ENCODE results near the gene LST1. TPM values are rescaled to one million over a fixed set of nuclear protein-coding genes. Genes with fewer than 3 reads are reported as not detected.
A peak's percentile ranks its signal among the peaks of the same experiment; 100 is the strongest.

Gene LST1
- total and polyA plus RNA-seq, 2 of the 4 experiments (the other 2 are of a cell fraction) = not detected

GRCh38 chr6:31540640-31541039 is 45.4 kb upstream of the LST1 start:
- peak overlapping the region; percentile 99 for H3K56ac ChIP-seq (ENCODE audit: extremely low read depth, insufficient read depth, low read length)
- peak overlapping the region; percentile 72 for H3K4me3 ChIP-seq (ENCODE audit: insufficient read depth, low read depth, low read length)
- H3K4me2 ChIP-seq (ENCODE audit: low read depth, low read length) = peak overlapping the region; percentile 85
- H3K4me1 ChIP-seq (ENCODE audit: control insufficient read depth, insufficient read depth, low read length) = peaks cover 10% of the 10 kb centered on the region
- H3K79me1 ChIP-seq (ENCODE audit: low read depth in 1 of 2, low read length in 2 of 2) = peaks cover 17 to 55% of the 10 kb centered on the region in 2 experiments
- no peak overlapping the region for H2BK15ac ChIP-seq (ENCODE audit: low read depth, low read length)
- CTCF ChIA-PET = interaction anchor here (1.0 to 1.1 kb wide), 2 partner anchors 8 to 55 kb away, joined by 3 read pairs; no protein-coding TSS in a partner anchor
- H4K20me1 ChIP-seq (ENCODE audit: insufficient read depth, low read length) = peaks cover 61% of the 10 kb centered on the region
- TF ChIP-seq CEBPB (IDR thresholded peaks at IDR 0.05; ENCODE audit: low read depth, low read length) (no peak), MXI1 (IDR thresholded peaks at IDR 0.05; ENCODE audit: borderline replicate concordance, low read depth, low read length) (no peak), ELK1 (IDR thresholded peaks at IDR 0.05; ENCODE audit: borderline replicate concordance, low read depth, low read length) (no peak), MAFK (IDR thresholded peaks at IDR 0.05; ENCODE audit: low read depth, low read length) (no peak), NFE2L2 (IDR thresholded peaks at IDR 0.05; ENCODE audit: low read depth, low read length) (no peak), RAD21 (IDR thresholded peaks at IDR 0.05; ENCODE audit: low read length) (no peak), RFX5 (IDR thresholded peaks at IDR 0.05; ENCODE audit: low read depth, low read length) (no peak), FOS (IDR thresholded peaks at IDR 0.05; ENCODE audit: low read depth, low read length) (no peak), SMC3 (IDR thresholded peaks at IDR 0.05; ENCODE audit: low read depth, low read length) (no peak), USF2 (IDR thresholded peaks at IDR 0.05; ENCODE audit: low read depth, low read length) (no peak), CTCF (conservative IDR thresholded peaks at IDR 0.05; ENCODE audit: low read depth, low read length) (no peak), RCOR1 (IDR thresholded peaks at IDR 0.05; ENCODE audit: insufficient replicate concordance, low read length) (no peak), MAZ (IDR thresholded peaks at IDR 0.05; ENCODE audit: borderline replicate concordance, low read depth, low read length) (no peak), BHLHE40 (IDR thresholded peaks at IDR 0.05; ENCODE audit: low read depth, low read length) (no peak)
- no peaks in the 10 kb centered on the region for H3K27me3 ChIP-seq (ENCODE audit: control insufficient read depth, insufficient read depth, low read length)
- peak overlapping the region; percentile 87 to 99; a peak in 3 of 4 replicates for H4K8ac ChIP-seq (ENCODE audit: low read depth in 2 of 2, low read length in 2 of 2)
- no peak for ATAC-seq (ENCODE audit: low read depth)
- peak overlapping the region; percentile 96 for H3K4ac ChIP-seq (ENCODE audit: low read depth, low read length)
- H3K36me3 ChIP-seq (ENCODE audit: control insufficient read depth, insufficient read depth, low read length) = peaks cover 35% of the 10 kb centered on the region
- H2AFZ ChIP-seq (replicated peaks; ENCODE audit: low read length, poor library complexity) = no peak overlapping the region
- H3K14ac ChIP-seq (replicated peaks; ENCODE audit: low read depth, low read length) = peak overlapping the region; percentile 100
- H2AK5ac ChIP-seq (ENCODE audit: low read depth, low read length) = peak overlapping the region; percentile 99
- no peak overlapping the region for H3K18ac ChIP-seq (ENCODE audit: low read depth, low read length)
- H2BK120ac ChIP-seq (ENCODE audit: low read depth, low read length) = peak overlapping the region; percentile 73; the same call in 1 of the 2 replicates
- peak overlapping the region; percentile 99 for H3K9ac ChIP-seq (ENCODE audit: low read depth, low read length)
- peak overlapping the region; percentile 87 for H4K5ac ChIP-seq (ENCODE audit: low read depth, low read length)
- peak overlapping the region; percentile 99 for H2BK5ac ChIP-seq (ENCODE audit: low read depth, low read length, poor library complexity, severe bottlenecking)
- dilution Hi-C loops (cut with HindIII; ENCODE audit: low sequenced_read_pairs, unreplicated experiment) (no loop called here), intact Hi-C loops (cut with micrococcal nuclease) (loop anchor here (1.0 kb wide), 1 partner anchor 47 kb away; no protein-coding TSS in a partner anchor), in situ Hi-C loops (cut with MboI; ENCODE audit: low sequenced_read_pairs) (loop anchor here (5.0 to 10.0 kb wide), 2 partner anchors 48 to 294 kb away; no protein-coding TSS in a partner anchor)
- POLR2A ChIA-PET (ENCODE audit: unreplicated experiment) = interaction anchor here (0.6 kb wide), 1 partner anchor 120 kb away, joined by 4 read pairs; the partner anchor contains the start of gene C6orf47
- no CpG with 5 or more reads among the region's 4 CpGs for WGBS, 2 experiments (ENCODE audit: extremely low coverage in 2 of 2, insufficient read length in 1 of 2)
- peak overlapping the region; percentile 98 for H2AK9ac ChIP-seq (replicated peaks; ENCODE audit: low read depth, low read length, poor library complexity)
- H2BK20ac ChIP-seq (ENCODE audit: low read depth, low read length) = no peak overlapping the region
- H4K91ac ChIP-seq (ENCODE audit: insufficient read depth, low read depth, low read length) = peak overlapping the region; percentile 99
- H3K9me1 ChIP-seq (ENCODE audit: insufficient read depth, low read length) = 0 out of 2 replicates have a peak, but pooled peaks cover 6% of the 10 kb centered on the region
- no TSS peak for BruUV-seq (replicated peaks)
- no peak for DNase-seq
- peak overlapping the region; percentile 99 for H3K23ac ChIP-seq (ENCODE audit: low read depth, low read length)
- no peaks in the 10 kb centered on the region for H3K9me3 ChIP-seq (ENCODE audit: control insufficient read depth, insufficient read depth, low read length)
- H3K27ac ChIP-seq (ENCODE audit: insufficient read depth, low read length) = peak overlapping the region; percentile 83
